Spinal cord (tissue), 10 donors: ENCODE results near the gene OTOG. TPM values are rescaled to one million over a fixed set of nuclear protein-coding genes. Genes with fewer than 3 reads are reported as not detected.

Experiments used
- DNase-seq, 6 donors: peaks; one replicate each; pipeline versions ENCODE4 v3.0.0 to v3.0.0-alpha.2; 2013 to 2015; ENCODE audit warnings: low spot score in 6 of 6, low read depth in 4 of 6
- H3K27ac ChIP-seq: one replicate; pipeline ENCODE4 v1.5.1; 2013; ENCODE audit warnings: low read depth, low read length, control low read depth
- H3K27me3 ChIP-seq: one replicate; pipeline ENCODE4 v1.6.1; 2013; ENCODE audit warnings: low read length; ENCODE audit not compliant: control insufficient read depth, insufficient read depth
- H3K36me3 ChIP-seq: one replicate; pipeline ENCODE4 v1.6.1; 2013; ENCODE audit warnings: low read length; ENCODE audit not compliant: control insufficient read depth, insufficient read depth
- H3K4me1 ChIP-seq: one replicate; pipeline ENCODE4 v1.6.1; 2013; ENCODE audit warnings: low read length; ENCODE audit not compliant: control insufficient read depth, insufficient read depth
- H3K4me3 ChIP-seq: one replicate; pipeline ENCODE4 v1.5.1; 2013; ENCODE audit warnings: low read depth, low read length, control low read depth
- H3K9me3 ChIP-seq: one replicate; pipeline ENCODE4 v1.6.1; 2013; ENCODE audit warnings: low read length; ENCODE audit not compliant: control insufficient read depth, insufficient read depth
- WGBS: methylation state at CpG from one replicate; pipeline ENCODE4 v1.1.5; 2013; ENCODE audit warnings: missing lambda C conversion rate; ENCODE audit not compliant: insufficient coverage; 5-methylcytosine and 5-hydroxymethylcytosine counted together
- polyA plus RNA-seq, 2 donors: library from polyadenylated mRNA; unstranded; fragments of 120-200 nt; gene quantifications; one replicate each; pipeline ENCODE4 v1.2.1, GENCODE V29; 2013; ENCODE audit not compliant: insufficient read length in 2 of 2
- total RNA-seq, 2 donors: library from RNA; depleted of rRNA in 1 of 2; stranded (reverse); fragments of 120-200 nt in 1 of 2; fragments of >200 nt in 1 of 2; gene quantifications; one replicate each; pipeline versions ENCODE4 v1.2.3 to v1.2.4, GENCODE V29; 2013 to 2014
- donor health status: healthy.

OTOG gene
- total and polyA plus RNA-seq, 4 donors = under 0.01 to 1.3 (median 0.23) TPM; not detected in 1

- no peaks in the 10 kb centered on the region for H3K36me3 ChIP-seq
- no peaks in the 10 kb centered on the region for H3K4me1 ChIP-seq
- no peaks in the 10 kb centered on the region for H3K27me3 ChIP-seq
- no peaks in the 10 kb centered on the region for H3K9me3 ChIP-seq
- H3K27ac ChIP-seq = no peak overlapping the region
- DNase-seq = no peak
- no peak overlapping the region for H3K4me3 ChIP-seq
- 95% methylated on average over 17 of the region's 17 CpGs for WGBS
Measured at GRCh38 chr11:17641792-17642350, 94.8 kb downstream of the OTOG start.

- Histone ChIP-seq H3K9me3 (no peaks in the 10 kb centered on the region), H3K36me3 (no peaks in the 10 kb centered on the region), H3K4me3 (no peak overlapping the region), H3K4me1 (no peaks in the 10 kb centered on the region), H3K27ac (no peak overlapping the region), H3K27me3 (no peaks in the 10 kb centered on the region)
- 91% methylated on average over 3 of the region's 4 CpGs for WGBS
- no peak for DNase-seq
Measured at GRCh38 chr11:17642370-17642769, 95.3 kb downstream of the OTOG start.

- 93% methylated on average over 4 of the region's 6 CpGs for WGBS
- Histone ChIP-seq H3K4me1 (no peaks in the 10 kb centered on the region), H3K9me3 (no peaks in the 10 kb centered on the region), H3K36me3 (no peaks in the 10 kb centered on the region), H3K27me3 (no peaks in the 10 kb centered on the region), H3K4me3 (no peak overlapping the region), H3K27ac (no peak overlapping the region)
- DNase-seq = no peak
Measured at GRCh38 chr11:17642980-17643379, 95.9 kb downstream of the OTOG start.

GRCh38 chr11:17643506-17644405 lies 96.7 kb downstream of the OTOG start:
- Histone ChIP-seq H3K4me1 (no peaks in the 10 kb centered on the region), H3K9me3 (no peaks in the 10 kb centered on the region), H3K36me3 (no peaks in the 10 kb centered on the region), H3K27ac (no peak overlapping the region), H3K27me3 (no peaks in the 10 kb centered on the region), H3K4me3 (no peak overlapping the region)
- no peak for DNase-seq
- 74% methylated on average over 14 of the region's 14 CpGs for WGBS

GRCh38 chr11:17645190-17645970 lies 98.3 kb downstream of the OTOG start:
- Histone ChIP-seq H3K27me3 (peaks cover under 1% of the 10 kb centered on the region), H3K36me3 (no peaks in the 10 kb centered on the region), H3K9me3 (no peaks in the 10 kb centered on the region), H3K4me3 (no peak overlapping the region), H3K4me1 (peaks cover under 1% of the 10 kb centered on the region), H3K27ac (no peak overlapping the region)
- DNase-seq = no peak
- WGBS = 95% methylated on average over 13 of the region's 15 CpGs

- Histone ChIP-seq H3K27me3 (peaks cover 5% of the 10 kb centered on the region), H3K4me3 (no peak overlapping the region), H3K4me1 (peaks cover 4% of the 10 kb centered on the region), H3K27ac (no peak overlapping the region), H3K36me3 (no peaks in the 10 kb centered on the region), H3K9me3 (no peaks in the 10 kb centered on the region)
- no peak for DNase-seq
- 51% methylated on average over 5 of the region's 8 CpGs for WGBS
Measured at GRCh38 chr11:17646451-17647145, 99.5 kb downstream of the OTOG start.

GRCh38 chr11:17648528-17648927 lies 101.5 kb downstream of the OTOG start:
- H3K4me1 ChIP-seq = peaks cover 4% of the 10 kb centered on the region
- H3K4me3 ChIP-seq = no peak overlapping the region
- 74% methylated on average over 4 of the region's 4 CpGs for WGBS
- no peak overlapping the region for H3K27ac ChIP-seq
- peaks cover 7% of the 10 kb centered on the region for H3K27me3 ChIP-seq
- no peaks in the 10 kb centered on the region for H3K36me3 ChIP-seq
- no peak for DNase-seq
- no peaks in the 10 kb centered on the region for H3K9me3 ChIP-seq

GRCh38 chr11:17649261-17649660 lies 102.2 kb downstream of the OTOG start:
- no peak overlapping the region for H3K27ac ChIP-seq
- DNase-seq = no peak
- no peak overlapping the region for H3K4me3 ChIP-seq
- H3K9me3 ChIP-seq = no peaks in the 10 kb centered on the region
- H3K4me1 ChIP-seq = peaks cover 4% of the 10 kb centered on the region
- H3K36me3 ChIP-seq = no peaks in the 10 kb centered on the region
- WGBS = 82% methylated on average over 5 of the region's 6 CpGs
- peaks cover 7% of the 10 kb centered on the region for H3K27me3 ChIP-seq

- Histone ChIP-seq H3K9me3 (no peaks in the 10 kb centered on the region), H3K27me3 (peaks cover 7% of the 10 kb centered on the region), H3K4me1 (peaks cover 4% of the 10 kb centered on the region), H3K4me3 (no peak overlapping the region), H3K27ac (no peak overlapping the region), H3K36me3 (no peaks in the 10 kb centered on the region)
- WGBS = 47% methylated on average over 3 of the region's 4 CpGs
- peak in 2 of 6 donors; percentile 6 to 10 for DNase-seq
Measured at GRCh38 chr11:17649696-17650095, 102.6 kb downstream of the OTOG start.
